ENCODE measurements around the gene PAIP2B. TPM values are rescaled to one million over a fixed set of nuclear protein-coding genes. Genes with fewer than 3 reads are reported as not detected.
"Not testable (repeated sequence)": the region's sequence is repeated elsewhere in the genome, so short reads cannot be mapped to it uniquely, and the experiment has no call there.

Gene PAIP2B
- total and polyA plus RNA-seq, 2 experiments from 2014 or later: 8.0 to 15.1 TPM

DNA sequence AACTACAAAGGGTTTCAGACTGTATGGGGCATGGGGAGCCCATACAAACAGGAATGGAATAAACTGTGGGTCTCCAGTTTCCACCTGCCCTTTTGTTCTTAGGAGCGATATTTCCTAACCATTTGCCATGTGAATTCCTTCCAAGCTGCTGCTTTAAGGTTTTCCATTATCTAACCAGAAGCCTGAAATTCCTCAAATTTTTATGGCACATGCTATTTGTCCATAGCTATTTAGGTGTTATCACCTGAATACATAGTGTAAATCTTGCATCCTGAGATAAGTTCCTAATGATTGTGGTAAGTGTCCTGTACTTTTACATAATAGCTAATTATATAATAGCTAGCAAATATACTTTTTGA is 17.4 kb upstream of the PAIP2B start:
- TF ChIP-seq, protein P1, sequence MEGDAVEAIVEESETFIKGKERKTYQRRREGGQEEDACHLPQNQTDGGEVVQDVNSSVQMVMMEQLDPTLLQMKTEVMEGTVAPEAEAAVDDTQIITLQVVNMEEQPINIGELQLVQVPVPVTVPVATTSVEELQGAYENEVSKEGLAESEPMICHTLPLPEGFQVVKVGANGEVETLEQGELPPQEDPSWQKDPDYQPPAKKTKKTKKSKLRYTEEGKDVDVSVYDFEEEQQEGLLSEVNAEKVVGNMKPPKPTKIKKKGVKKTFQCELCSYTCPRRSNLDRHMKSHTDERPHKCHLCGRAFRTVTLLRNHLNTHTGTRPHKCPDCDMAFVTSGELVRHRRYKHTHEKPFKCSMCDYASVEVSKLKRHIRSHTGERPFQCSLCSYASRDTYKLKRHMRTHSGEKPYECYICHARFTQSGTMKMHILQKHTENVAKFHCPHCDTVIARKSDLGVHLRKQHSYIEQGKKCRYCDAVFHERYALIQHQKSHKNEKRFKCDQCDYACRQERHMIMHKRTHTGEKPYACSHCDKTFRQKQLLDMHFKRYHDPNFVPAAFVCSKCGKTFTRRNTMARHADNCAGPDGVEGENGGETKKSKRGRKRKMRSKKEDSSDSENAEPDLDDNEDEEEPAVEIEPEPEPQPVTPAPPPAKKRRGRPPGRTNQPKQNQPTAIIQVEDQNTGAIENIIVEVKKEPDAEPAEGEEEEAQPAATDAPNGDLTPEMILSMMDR (IDR thresholded peaks at IDR 0.05; ENCODE audit: low read depth, low read length): no peak
- Histone ChIP-seq H3K36me3 (no peaks in the 10 kb centered on the region), H3K27me3 (no peaks in the 10 kb centered on the region), H3K4me1 (ENCODE audit: low read depth) (peaks cover 19% of the 10 kb centered on the region), H3K9me3 (ENCODE audit: low read depth) (no peaks in the 10 kb centered on the region), H3K4me3 (no peak overlapping the region), H3K27ac (peak overlapping the region; percentile 77)
- DNase-seq (ENCODE audit: low read depth in 1 of 2, low spot score in 1 of 2): no peak

DNA sequence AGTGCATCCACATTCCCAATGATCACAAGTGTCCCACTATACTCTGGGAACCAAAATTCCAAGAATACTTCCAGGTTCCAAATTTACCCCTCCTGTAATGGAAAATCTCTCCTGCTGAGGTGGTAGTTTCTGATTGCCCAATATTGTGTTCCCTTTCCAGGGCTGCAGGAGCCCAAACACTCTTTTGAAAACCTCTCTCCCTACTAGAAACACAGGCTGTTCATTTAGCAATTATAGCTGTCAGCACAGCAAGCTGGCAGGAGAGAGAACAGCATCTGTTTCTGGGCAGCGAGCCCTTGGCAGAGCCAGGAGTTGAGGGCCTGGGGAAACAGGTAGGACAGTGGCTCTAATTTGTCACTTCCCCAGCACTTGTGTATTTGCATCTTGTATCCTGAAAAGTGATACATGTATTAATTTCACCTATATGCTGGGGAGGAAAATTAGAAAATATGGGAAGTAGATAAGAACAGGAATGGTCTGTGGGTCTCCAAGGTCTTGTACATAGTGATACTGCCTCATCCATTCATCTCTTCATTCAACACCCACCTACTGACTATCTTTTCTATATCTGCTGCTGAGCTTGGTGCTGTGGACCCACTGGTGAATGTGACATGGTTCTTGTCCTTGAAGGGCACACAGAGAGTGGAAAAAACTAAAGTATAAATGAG is 16.9 kb upstream of the PAIP2B start:
- H3K4me1 ChIP-seq (ENCODE audit: low read depth): peaks cover 19% of the 10 kb centered on the region
- H3K9me3 ChIP-seq (ENCODE audit: low read depth): no peaks in the 10 kb centered on the region
- H3K36me3 ChIP-seq: no peaks in the 10 kb centered on the region
- no peak overlapping the region for H3K4me3 ChIP-seq
- TF ChIP-seq, protein P1 (IDR thresholded peaks at IDR 0.05; ENCODE audit: low read depth, low read length): no peak
- peak; percentile 4 to 89 for DNase-seq (ENCODE audit: low read depth in 1 of 2, low spot score in 1 of 2)
- H3K27ac ChIP-seq: peak overlapping the region; percentile 77
- no peaks in the 10 kb centered on the region for H3K27me3 ChIP-seq

DNA sequence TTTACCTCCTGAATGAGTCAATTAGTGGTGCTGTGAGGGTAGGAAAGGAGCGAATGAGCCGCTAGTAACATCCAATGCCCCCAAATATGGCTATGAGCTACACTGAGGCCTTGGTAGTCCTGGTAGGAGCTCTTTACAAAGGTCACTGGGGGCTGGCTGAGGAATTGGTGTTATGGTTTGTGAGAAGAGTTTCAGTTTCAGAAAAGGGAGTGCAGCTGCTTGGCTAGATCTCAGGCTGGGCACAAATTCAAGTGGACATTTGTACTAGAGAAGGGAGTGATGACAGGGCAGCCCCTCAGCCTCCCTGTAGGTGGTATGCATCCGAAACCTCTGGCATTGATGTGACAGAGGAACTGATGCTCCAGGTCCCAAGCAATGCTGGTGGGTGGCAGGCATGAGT is 13.9 kb upstream of the PAIP2B start:
- Histone ChIP-seq H3K4me1 (ENCODE audit: low read depth) (peaks cover 19% of the 10 kb centered on the region), H3K36me3 (no peaks in the 10 kb centered on the region), H3K9me3 (ENCODE audit: low read depth) (no peaks in the 10 kb centered on the region), H3K27me3 (no peaks in the 10 kb centered on the region), H3K27ac (peak overlapping the region; percentile 18), H3K4me3 (no peak overlapping the region)
- TF ChIP-seq, protein P1 (IDR thresholded peaks at IDR 0.05; ENCODE audit: low read depth, low read length): no peak
- DNase-seq (ENCODE audit: low read depth in 1 of 2, low spot score in 1 of 2): no peak

DNA sequence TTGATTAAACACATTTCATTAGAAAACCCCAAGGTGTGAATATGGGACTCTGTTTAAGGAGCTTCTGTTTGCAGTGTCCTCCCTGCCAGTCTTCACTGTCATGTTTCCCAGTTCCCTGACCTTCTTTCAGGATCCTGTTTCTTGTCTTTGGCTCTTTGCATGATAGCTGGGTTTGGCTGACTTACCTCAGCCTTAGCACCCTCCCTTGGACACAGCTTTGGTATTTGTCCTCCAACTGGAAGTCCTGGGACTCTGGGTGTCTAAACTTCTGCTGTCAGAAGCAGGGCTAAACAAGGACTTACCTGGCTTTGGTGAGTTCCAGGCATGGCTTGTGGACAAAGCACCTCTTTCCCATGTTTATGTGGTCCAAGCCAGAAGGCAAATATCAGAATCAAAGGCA is 11.2 kb upstream of the PAIP2B start:
- no peaks in the 10 kb centered on the region for H3K27me3 ChIP-seq
- no peaks in the 10 kb centered on the region for H3K36me3 ChIP-seq
- peaks cover 3% of the 10 kb centered on the region for H3K4me1 ChIP-seq (ENCODE audit: low read depth)
- H3K27ac ChIP-seq: no peak overlapping the region
- H3K4me3 ChIP-seq: no peak overlapping the region
- no peaks in the 10 kb centered on the region for H3K9me3 ChIP-seq (ENCODE audit: low read depth)
- TF ChIP-seq, protein P1 (IDR thresholded peaks at IDR 0.05; ENCODE audit: low read depth, low read length): no peak
- DNase-seq (ENCODE audit: low read depth in 1 of 2, low spot score in 1 of 2): no peak

DNA sequence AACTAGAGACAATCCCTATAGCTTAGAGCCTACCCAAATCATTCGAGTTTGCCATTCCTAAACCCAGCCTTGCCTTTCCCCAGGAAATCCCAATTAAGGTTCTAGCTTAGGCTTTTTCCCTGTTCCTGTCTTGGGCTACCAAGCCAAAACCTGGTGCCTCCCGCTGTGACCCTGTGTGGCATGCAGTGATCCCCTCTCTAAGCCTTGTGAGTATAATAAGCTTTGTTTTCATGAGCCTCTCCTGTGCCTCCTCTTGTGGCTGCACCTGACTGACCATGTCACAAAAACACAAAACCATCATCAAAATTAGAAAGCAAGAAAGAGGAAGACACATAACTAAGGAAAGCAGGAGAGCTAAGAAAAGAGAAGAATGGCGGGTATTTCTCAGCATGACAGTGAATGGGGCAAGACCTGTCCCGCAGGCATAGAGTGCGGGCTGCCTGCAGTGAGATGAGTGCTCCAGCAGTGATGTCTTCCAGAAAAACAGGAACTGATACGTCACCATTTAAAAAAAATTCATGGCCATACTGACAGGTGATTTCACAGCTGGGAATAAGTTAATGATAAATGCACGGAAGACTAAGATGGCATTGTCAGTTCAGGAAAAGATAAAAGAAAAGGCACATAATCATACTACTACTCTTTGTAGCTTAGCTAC is 9.2 kb upstream of the PAIP2B start:
- Histone ChIP-seq H3K36me3 (no peaks in the 10 kb centered on the region), H3K4me1 (ENCODE audit: low read depth) (no peaks in the 10 kb centered on the region), H3K4me3 (no peak overlapping the region), H3K27me3 (no peaks in the 10 kb centered on the region), H3K27ac (no peak overlapping the region), H3K9me3 (ENCODE audit: low read depth) (no peaks in the 10 kb centered on the region)
- no peak for DNase-seq (ENCODE audit: low read depth in 1 of 2, low spot score in 1 of 2)
- TF ChIP-seq, protein P1 (IDR thresholded peaks at IDR 0.05; ENCODE audit: low read depth, low read length): no peak

DNA sequence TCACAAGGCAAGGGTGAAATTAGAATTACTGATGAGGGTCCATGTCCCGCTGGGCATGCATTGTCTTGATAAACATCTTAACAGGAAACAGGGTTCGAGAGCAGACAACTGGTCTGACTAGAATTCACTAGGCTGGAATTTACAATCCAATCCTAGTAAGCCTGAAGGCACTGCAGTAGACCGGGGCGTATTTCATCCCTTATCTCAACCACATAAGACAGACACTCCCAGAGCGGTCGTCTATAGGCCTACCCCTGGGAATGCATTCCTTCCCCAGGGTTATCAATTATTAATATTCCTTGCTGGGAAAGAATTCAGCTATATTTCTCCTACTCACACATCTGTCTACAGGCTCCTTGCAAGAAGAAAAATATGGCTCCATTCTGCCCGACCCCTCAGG is 6.2 kb upstream of the PAIP2B start:
- not testable (repeated sequence) for H3K27me3 ChIP-seq; H3K9me3 ChIP-seq (ENCODE audit: low read depth); H3K27ac ChIP-seq; H3K4me3 ChIP-seq; H3K36me3 ChIP-seq; H3K4me1 ChIP-seq (ENCODE audit: low read depth); DNase-seq (ENCODE audit: low read depth in 1 of 2, low spot score in 1 of 2)
